ENCODE results near the gene HAPLN1. TPM values are rescaled to one million over a fixed set of nuclear protein-coding genes. Genes with fewer than 3 reads are reported as not detected.

Gene HAPLN1
- total RNA-seq, 3 donors from 2014 or later (not counting 1 experiment from before 2014, with no cell fraction given): not detected

GRCh38 chr5:83709973-83710372 lies 10.7 kb downstream of the HAPLN1 start:
- no peak for DNase-seq

GRCh38 chr5:83708170-83708569 lies 12.5 kb downstream of the HAPLN1 start:
- Mint-ChIP-seq H3K4me1 (no peaks in the 10 kb centered on the region), H3K27me3 (ENCODE audit: low read depth in 2 of 2) (peaks cover 0 to 3% of the 10 kb centered on the region in 2 donors)
- 100% methylated on average over 1 of the region's 1 CpG for WGBS (ENCODE audit: insufficient coverage)

More at GRCh38 chr5:83709973-83710372, 10.7 kb downstream of the HAPLN1 start:
- Histone ChIP-seq H3K4me3 (ENCODE audit: low read length) (no peak overlapping the region), H3K9me3 (ENCODE audit: control insufficient read depth, insufficient read depth, low read length) (no peaks in the 10 kb centered on the region), H3K27ac (ENCODE audit: low read length) (no peak overlapping the region), H3K4me1 (ENCODE audit: control insufficient read depth, insufficient read depth, low read length) (no peaks in the 10 kb centered on the region), H3K36me3 (ENCODE audit: control insufficient read depth, insufficient read depth, low read length) (no peaks in the 10 kb centered on the region), H3K27me3 (ENCODE audit: control insufficient read depth, insufficient read depth, low read length) (no peaks in the 10 kb centered on the region)
- 78% methylated on average over 4 of the region's 4 CpGs for WGBS (ENCODE audit: insufficient coverage)
- Mint-ChIP-seq H3K36me3 (no peaks in the 10 kb centered on the region), H3K27me3 (ENCODE audit: low read depth in 2 of 2) (peaks cover 0 to 3% of the 10 kb centered on the region in 2 donors), H3K27ac (no peak overlapping the region), H3K4me1 (no peaks in the 10 kb centered on the region), H3K9me3 (no peaks in the 10 kb centered on the region), H3K4me3 (no peak overlapping the region)
- TF ChIP-seq, protein P1, sequence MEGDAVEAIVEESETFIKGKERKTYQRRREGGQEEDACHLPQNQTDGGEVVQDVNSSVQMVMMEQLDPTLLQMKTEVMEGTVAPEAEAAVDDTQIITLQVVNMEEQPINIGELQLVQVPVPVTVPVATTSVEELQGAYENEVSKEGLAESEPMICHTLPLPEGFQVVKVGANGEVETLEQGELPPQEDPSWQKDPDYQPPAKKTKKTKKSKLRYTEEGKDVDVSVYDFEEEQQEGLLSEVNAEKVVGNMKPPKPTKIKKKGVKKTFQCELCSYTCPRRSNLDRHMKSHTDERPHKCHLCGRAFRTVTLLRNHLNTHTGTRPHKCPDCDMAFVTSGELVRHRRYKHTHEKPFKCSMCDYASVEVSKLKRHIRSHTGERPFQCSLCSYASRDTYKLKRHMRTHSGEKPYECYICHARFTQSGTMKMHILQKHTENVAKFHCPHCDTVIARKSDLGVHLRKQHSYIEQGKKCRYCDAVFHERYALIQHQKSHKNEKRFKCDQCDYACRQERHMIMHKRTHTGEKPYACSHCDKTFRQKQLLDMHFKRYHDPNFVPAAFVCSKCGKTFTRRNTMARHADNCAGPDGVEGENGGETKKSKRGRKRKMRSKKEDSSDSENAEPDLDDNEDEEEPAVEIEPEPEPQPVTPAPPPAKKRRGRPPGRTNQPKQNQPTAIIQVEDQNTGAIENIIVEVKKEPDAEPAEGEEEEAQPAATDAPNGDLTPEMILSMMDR (IDR thresholded peaks at IDR 0.05): no peak
- no peak for ATAC-seq
- intact Hi-C loops (cut with micrococcal nuclease): no loop called here

GRCh38 chr5:83703059-83703458 lies 17.6 kb downstream of the HAPLN1 start:
- Mint-ChIP-seq H3K27ac (no peak overlapping the region), H3K4me3 (no peak overlapping the region), H3K9me3 (peaks cover 0 to 4% of the 10 kb centered on the region in 2 donors), H3K4me1 (no peaks in the 10 kb centered on the region), H3K27me3 (ENCODE audit: low read depth in 2 of 2) (no peaks in the 10 kb centered on the region), H3K36me3 (no peaks in the 10 kb centered on the region)
- DNase-seq (no peak), ATAC-seq (no peak)
- no peaks in the 10 kb centered on the region for H3K9me3 ChIP-seq (ENCODE audit: control insufficient read depth, insufficient read depth, low read length)
- 60% methylated on average over 2 of the region's 2 CpGs for WGBS (ENCODE audit: insufficient coverage)
- intact Hi-C loops (cut with micrococcal nuclease): no loop called here
- no peak overlapping the region for H3K27ac ChIP-seq (ENCODE audit: low read length)
- H3K36me3 ChIP-seq (ENCODE audit: control insufficient read depth, insufficient read depth, low read length): no peaks in the 10 kb centered on the region
- H3K4me3 ChIP-seq (ENCODE audit: low read length): no peak overlapping the region
- TF ChIP-seq, protein P1 (IDR thresholded peaks at IDR 0.05): no peak
- no peaks in the 10 kb centered on the region for H3K27me3 ChIP-seq (ENCODE audit: control insufficient read depth, insufficient read depth, low read length)
- H3K4me1 ChIP-seq (ENCODE audit: control insufficient read depth, insufficient read depth, low read length): no peaks in the 10 kb centered on the region

More at GRCh38 chr5:83708170-83708569, 12.5 kb downstream of the HAPLN1 start:
- TF ChIP-seq, protein P1 (IDR thresholded peaks at IDR 0.05): no peak
- H3K4me1 ChIP-seq (ENCODE audit: control insufficient read depth, insufficient read depth, low read length): no peaks in the 10 kb centered on the region
- Mint-ChIP-seq H3K4me3 (no peak overlapping the region), H3K9me3 (peaks cover 0 to 4% of the 10 kb centered on the region in 2 donors), H3K36me3 (no peaks in the 10 kb centered on the region), H3K27ac (no peak overlapping the region)
- no peaks in the 10 kb centered on the region for H3K9me3 ChIP-seq (ENCODE audit: control insufficient read depth, insufficient read depth, low read length)
- DNase-seq (no peak), ATAC-seq (no peak)
- intact Hi-C loops (cut with micrococcal nuclease): no loop called here
- no peak overlapping the region for H3K27ac ChIP-seq (ENCODE audit: low read length)
- no peaks in the 10 kb centered on the region for H3K36me3 ChIP-seq (ENCODE audit: control insufficient read depth, insufficient read depth, low read length)
- no peaks in the 10 kb centered on the region for H3K27me3 ChIP-seq (ENCODE audit: control insufficient read depth, insufficient read depth, low read length)
- no peak overlapping the region for H3K4me3 ChIP-seq (ENCODE audit: low read length)

DNA sequence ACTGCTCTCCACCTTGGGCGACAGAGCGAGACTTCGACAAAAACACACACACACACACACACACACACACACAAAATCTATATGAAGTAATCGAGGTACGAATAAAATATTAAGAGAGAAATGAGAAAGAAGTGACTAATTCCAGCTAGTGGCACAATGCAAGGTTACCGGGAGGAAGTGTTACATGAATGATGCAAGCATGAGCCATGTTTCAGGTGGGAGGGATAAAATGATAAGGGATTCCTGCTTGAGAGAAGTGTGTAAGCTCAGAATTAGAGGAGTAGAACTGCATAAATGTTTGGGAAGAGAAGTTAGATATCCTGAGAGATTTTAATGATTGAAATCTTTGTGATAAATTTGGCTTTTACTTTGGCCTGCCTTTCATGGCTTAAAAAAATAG lies 18.8 kb downstream of the HAPLN1 start:
- WGBS (ENCODE audit: insufficient coverage): 90% methylated on average over 4 of the region's 6 CpGs
- DNase-seq: no peak
- Mint-ChIP-seq H3K27me3 (ENCODE audit: low read depth in 2 of 2) (no peaks in the 10 kb centered on the region), H3K4me1 (no peaks in the 10 kb centered on the region), H3K4me3 (no peak overlapping the region), H3K36me3 (no peaks in the 10 kb centered on the region), H3K9me3 (peaks cover 0 to 4% of the 10 kb centered on the region in 2 donors), H3K27ac (no peak overlapping the region)
- H3K4me1 ChIP-seq (ENCODE audit: control insufficient read depth, insufficient read depth, low read length): no peaks in the 10 kb centered on the region
- H3K9me3 ChIP-seq (ENCODE audit: control insufficient read depth, insufficient read depth, low read length): no peaks in the 10 kb centered on the region
- TF ChIP-seq, protein P1 (IDR thresholded peaks at IDR 0.05): no peak
- intact Hi-C loops (cut with micrococcal nuclease): no loop called here
- H3K27ac ChIP-seq (ENCODE audit: low read length): no peak overlapping the region
- no peak for ATAC-seq
- no peaks in the 10 kb centered on the region for H3K27me3 ChIP-seq (ENCODE audit: control insufficient read depth, insufficient read depth, low read length)
- no peaks in the 10 kb centered on the region for H3K36me3 ChIP-seq (ENCODE audit: control insufficient read depth, insufficient read depth, low read length)
- H3K4me3 ChIP-seq (ENCODE audit: low read length): no peak overlapping the region
